Measurements from ENCODE around the gene TNPO2.

DNA sequence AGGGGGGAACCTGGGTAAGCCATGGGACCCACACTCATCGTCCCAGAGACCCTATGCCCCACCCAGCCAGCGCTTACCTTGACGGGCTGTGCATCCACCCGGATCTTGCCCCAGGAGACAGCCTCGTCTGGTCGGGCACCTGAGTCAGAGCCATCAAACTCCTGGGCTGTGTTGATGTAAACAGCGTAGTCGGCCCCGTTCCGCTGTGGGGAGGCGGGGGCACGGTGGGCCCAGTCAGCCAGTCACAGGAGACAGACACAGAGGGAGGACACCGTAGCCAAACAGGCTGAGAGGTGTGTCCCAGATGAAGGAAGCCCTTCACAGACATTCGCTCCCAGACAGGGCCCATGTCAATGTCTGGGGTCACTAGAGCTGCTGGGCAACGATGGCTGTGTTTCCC lies 47.8 kb downstream of the TNPO2 start:
- no peak for TF ChIP-seq CREB1 (CRISPR knock-in tag; IDR thresholded peaks at IDR 0.05; ENCODE audit: low read depth)
- no peak for TF ChIP-seq EZH2 (IDR thresholded peaks at IDR 0.05; ENCODE audit: low read depth, unreplicated experiment)
- TF ChIP-seq CTCF (conservative IDR thresholded peaks at IDR 0.05; ENCODE audit: low read depth in 2 of 2): no peak
- TF ChIP-seq EZH2phosphoT487 (IDR thresholded peaks at IDR 0.05; ENCODE audit: unreplicated experiment): no peak
- no peak for TF ChIP-seq POLR2AphosphoS5 (IDR thresholded peaks at IDR 0.05; ENCODE audit: low read depth)
- no peak for TF ChIP-seq NANOG (IDR thresholded peaks at IDR 0.05; ENCODE audit: borderline replicate concordance)
- TF ChIP-seq, protein P1, sequence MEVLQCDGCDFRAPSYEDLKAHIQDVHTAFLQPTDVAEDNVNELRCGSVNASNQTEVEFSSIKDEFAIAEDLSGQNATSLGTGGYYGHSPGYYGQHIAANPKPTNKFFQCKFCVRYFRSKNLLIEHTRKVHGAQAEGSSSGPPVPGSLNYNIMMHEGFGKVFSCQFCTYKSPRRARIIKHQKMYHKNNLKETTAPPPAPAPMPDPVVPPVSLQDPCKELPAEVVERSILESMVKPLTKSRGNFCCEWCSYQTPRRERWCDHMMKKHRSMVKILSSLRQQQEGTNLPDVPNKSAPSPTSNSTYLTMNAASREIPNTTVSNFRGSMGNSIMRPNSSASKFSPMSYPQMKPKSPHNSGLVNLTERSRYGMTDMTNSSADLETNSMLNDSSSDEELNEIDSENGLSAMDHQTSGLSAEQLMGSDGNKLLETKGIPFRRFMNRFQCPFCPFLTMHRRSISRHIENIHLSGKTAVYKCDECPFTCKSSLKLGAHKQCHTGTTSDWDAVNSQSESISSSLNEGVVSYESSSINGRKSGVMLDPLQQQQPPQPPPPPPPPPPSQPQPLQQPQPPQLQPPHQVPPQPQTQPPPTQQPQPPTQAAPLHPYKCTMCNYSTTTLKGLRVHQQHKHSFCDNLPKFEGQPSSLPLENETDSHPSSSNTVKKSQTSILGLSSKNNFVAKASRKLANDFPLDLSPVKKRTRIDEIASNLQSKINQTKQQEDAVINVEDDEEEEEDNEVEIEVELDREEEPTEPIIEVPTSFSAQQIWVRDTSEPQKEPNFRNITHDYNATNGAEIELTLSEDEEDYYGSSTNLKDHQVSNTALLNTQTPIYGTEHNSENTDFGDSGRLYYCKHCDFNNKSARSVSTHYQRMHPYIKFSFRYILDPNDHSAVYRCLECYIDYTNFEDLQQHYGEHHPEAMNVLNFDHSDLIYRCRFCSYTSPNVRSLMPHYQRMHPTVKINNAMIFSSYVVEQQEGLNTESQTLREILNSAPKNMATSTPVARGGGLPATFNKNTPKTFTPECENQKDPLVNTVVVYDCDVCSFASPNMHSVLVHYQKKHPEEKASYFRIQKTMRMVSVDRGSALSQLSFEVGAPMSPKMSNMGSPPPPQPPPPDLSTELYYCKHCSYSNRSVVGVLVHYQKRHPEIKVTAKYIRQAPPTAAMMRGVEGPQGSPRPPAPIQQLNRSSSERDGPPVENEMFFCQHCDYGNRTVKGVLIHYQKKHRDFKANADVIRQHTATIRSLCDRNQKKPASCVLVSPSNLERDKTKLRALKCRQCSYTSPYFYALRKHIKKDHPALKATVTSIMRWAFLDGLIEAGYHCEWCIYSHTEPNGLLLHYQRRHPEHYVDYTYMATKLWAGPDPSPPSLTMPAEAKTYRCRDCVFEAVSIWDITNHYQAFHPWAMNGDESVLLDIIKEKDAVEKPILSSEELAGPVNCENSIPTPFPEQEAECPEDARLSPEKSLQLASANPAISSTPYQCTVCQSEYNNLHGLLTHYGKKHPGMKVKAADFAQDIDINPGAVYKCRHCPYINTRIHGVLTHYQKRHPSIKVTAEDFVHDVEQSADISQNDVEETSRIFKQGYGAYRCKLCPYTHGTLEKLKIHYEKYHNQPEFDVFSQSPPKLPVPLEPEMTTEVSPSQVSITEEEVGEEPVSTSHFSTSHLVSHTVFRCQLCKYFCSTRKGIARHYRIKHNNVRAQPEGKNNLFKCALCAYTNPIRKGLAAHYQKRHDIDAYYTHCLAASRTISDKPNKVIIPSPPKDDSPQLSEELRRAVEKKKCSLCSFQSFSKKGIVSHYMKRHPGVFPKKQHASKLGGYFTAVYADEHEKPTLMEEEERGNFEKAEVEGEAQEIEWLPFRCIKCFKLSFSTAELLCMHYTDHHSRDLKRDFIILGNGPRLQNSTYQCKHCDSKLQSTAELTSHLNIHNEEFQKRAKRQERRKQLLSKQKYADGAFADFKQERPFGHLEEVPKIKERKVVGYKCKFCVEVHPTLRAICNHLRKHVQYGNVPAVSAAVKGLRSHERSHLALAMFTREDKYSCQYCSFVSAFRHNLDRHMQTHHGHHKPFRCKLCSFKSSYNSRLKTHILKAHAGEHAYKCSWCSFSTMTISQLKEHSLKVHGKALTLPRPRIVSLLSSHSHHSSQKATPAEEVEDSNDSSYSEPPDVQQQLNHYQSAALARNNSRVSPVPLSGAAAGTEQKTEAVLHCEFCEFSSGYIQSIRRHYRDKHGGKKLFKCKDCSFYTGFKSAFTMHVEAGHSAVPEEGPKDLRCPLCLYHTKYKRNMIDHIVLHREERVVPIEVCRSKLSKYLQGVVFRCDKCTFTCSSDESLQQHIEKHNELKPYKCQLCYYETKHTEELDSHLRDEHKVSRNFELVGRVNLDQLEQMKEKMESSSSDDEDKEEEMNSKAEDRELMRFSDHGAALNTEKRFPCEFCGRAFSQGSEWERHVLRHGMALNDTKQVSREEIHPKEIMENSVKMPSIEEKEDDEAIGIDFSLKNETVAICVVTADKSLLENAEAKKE (CRISPR knock-in tag; IDR thresholded peaks at IDR 0.05): no peak
- TF ChIP-seq ZNF331 (CRISPR knock-in tag; IDR thresholded peaks at IDR 0.05; ENCODE audit: low read depth): no peak

Measured in GM23338 (cell line).